ENCODE results near the gene CELSR3. TPM values are rescaled to one million over a fixed set of nuclear protein-coding genes. Genes with fewer than 3 reads are reported as not detected.

CELSR3 gene
- total and polyA plus RNA-seq, 2 of the 4 experiments (the other 2 are of a cell fraction), result 0.18 to 0.63 TPM

DNA sequence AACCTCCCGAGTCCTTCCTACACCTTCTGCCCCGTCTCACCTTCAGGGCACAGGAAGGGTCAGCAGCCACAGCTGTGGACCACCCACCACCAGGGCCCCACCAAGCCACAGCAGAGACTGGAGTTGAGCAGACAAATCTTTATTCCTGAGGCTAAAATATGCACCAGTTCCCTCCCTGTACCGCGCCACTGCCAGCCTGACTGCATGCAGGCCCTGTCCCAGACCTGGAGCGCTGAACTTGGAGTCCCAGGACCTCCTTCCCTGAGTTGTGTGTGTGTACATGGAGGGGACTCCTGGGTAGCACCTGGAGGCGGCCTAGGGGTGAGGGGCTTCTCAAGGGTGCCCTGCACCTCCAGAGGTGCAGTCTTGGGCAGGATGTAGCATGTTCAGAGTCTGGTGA lies 37.1 kb downstream of the CELSR3 start:
- H4K8ac ChIP-seq (ENCODE audit: low read depth in 2 of 2, low read length in 2 of 2), result no peak overlapping the region
- H3K9ac ChIP-seq (ENCODE audit: low read depth, low read length), result no peak overlapping the region
- H2BK15ac ChIP-seq (ENCODE audit: low read depth, low read length), result no peak overlapping the region
- H3K56ac ChIP-seq (ENCODE audit: extremely low read depth, insufficient read depth, low read length), result no peak overlapping the region
- H2BK5ac ChIP-seq (ENCODE audit: low read depth, low read length, poor library complexity, severe bottlenecking), result no peak overlapping the region
- no peaks in the 10 kb centered on the region for H3K4me1 ChIP-seq (ENCODE audit: control insufficient read depth, insufficient read depth, low read length)
- H3K4ac ChIP-seq (ENCODE audit: low read depth, low read length), result no peak overlapping the region
- H3K9me1 ChIP-seq (ENCODE audit: insufficient read depth, low read length), result 0 out of 2 replicates have a peak, but pooled peaks cover 4% of the 10 kb centered on the region
- peaks cover 12% of the 10 kb centered on the region; the same call in 1 of the 2 replicates for H4K20me1 ChIP-seq (ENCODE audit: insufficient read depth, low read length)
- no peak overlapping the region for H4K91ac ChIP-seq (ENCODE audit: insufficient read depth, low read depth, low read length)
- peaks cover 0 to 12% of the 10 kb centered on the region in 2 experiments for H3K79me1 ChIP-seq (ENCODE audit: low read depth in 1 of 2, low read length in 2 of 2)
- peaks cover 72% of the 10 kb centered on the region for H3K36me3 ChIP-seq (ENCODE audit: control insufficient read depth, insufficient read depth, low read length)
- DNase-seq (no peak), ATAC-seq (ENCODE audit: low read depth) (no peak)
- no peak overlapping the region for H2BK120ac ChIP-seq (ENCODE audit: low read depth, low read length)
- ChIA-PET CTCF (no interaction called here), POLR2A (ENCODE audit: unreplicated experiment) (no interaction called here)
- in situ Hi-C loops (cut with MboI; ENCODE audit: low sequenced_read_pairs) (no loop called here), intact Hi-C loops (cut with micrococcal nuclease) (no loop called here), dilution Hi-C loops (cut with HindIII; ENCODE audit: low sequenced_read_pairs, unreplicated experiment) (no loop called here)
- H2BK20ac ChIP-seq (ENCODE audit: low read depth, low read length), result no peak overlapping the region
- no peak overlapping the region for H3K4me3 ChIP-seq (ENCODE audit: insufficient read depth, low read depth, low read length)
- no peak overlapping the region for H4K5ac ChIP-seq (ENCODE audit: low read depth, low read length)
- no CpG with 5 or more reads among the region's 6 CpGs for WGBS, 2 experiments (ENCODE audit: extremely low coverage in 2 of 2, insufficient read length in 1 of 2)
- BruUV-seq (replicated peaks), result no TSS peak
- no peaks in the 10 kb centered on the region for H3K27me3 ChIP-seq (ENCODE audit: control insufficient read depth, insufficient read depth, low read length)
- no peak overlapping the region for H2AK9ac ChIP-seq (replicated peaks; ENCODE audit: low read depth, low read length, poor library complexity)
- no peak overlapping the region for H3K27ac ChIP-seq (ENCODE audit: insufficient read depth, low read length)
- no peak overlapping the region for H2AFZ ChIP-seq (replicated peaks; ENCODE audit: low read length, poor library complexity)
- no peak overlapping the region for H3K18ac ChIP-seq (ENCODE audit: low read depth, low read length)
- no peak overlapping the region for H3K14ac ChIP-seq (replicated peaks; ENCODE audit: low read depth, low read length)
- no peak overlapping the region for H3K4me2 ChIP-seq (ENCODE audit: low read depth, low read length)
- TF ChIP-seq RFX5 (IDR thresholded peaks at IDR 0.05; ENCODE audit: low read depth, low read length) (no peak), FOS (IDR thresholded peaks at IDR 0.05; ENCODE audit: low read depth, low read length) (no peak), RAD21 (IDR thresholded peaks at IDR 0.05; ENCODE audit: low read length) (no peak)
- TF ChIP-seq, protein P1, sequence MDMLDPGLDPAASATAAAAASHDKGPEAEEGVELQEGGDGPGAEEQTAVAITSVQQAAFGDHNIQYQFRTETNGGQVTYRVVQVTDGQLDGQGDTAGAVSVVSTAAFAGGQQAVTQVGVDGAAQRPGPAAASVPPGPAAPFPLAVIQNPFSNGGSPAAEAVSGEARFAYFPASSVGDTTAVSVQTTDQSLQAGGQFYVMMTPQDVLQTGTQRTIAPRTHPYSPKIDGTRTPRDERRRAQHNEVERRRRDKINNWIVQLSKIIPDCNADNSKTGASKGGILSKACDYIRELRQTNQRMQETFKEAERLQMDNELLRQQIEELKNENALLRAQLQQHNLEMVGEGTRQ (IDR thresholded peaks at IDR 0.05; ENCODE audit: low read depth, low read length), result no peak
- no peak overlapping the region for H3K23ac ChIP-seq (ENCODE audit: low read depth, low read length)
- no peaks in the 10 kb centered on the region for H3K9me3 ChIP-seq (ENCODE audit: control insufficient read depth, insufficient read depth, low read length)
- H2AK5ac ChIP-seq (ENCODE audit: low read depth, low read length), result no peak overlapping the region
